Subcutaneous adipose tissue (tissue), 4 donors: ENCODE data around the gene ANXA9. TPM values are rescaled to one million over a fixed set of nuclear protein-coding genes. Genes with fewer than 3 reads are reported as not detected.

Source experiments
- CTCF ChIP-seq: fragments of 450-650 bp; IDR thresholded peaks from one replicate; pipeline ENCODE4 v1.5.1; 2016; ENCODE audit warnings: low read depth, mild to moderate bottlenecking, control low read depth, antibody characterized with exemption, moderate library complexity
- total RNA-seq, 4 donors: library from RNA; depleted of rRNA; stranded (reverse); fragments of >200 nt; gene quantifications; one replicate each; pipeline ENCODE4 v1.1.0, GENCODE V29; 2016

The ANXA9 gene
- total RNA-seq, 4 donors from 2014 or later, result 0.68 to 1.3 TPM; not detected in 2

- TF ChIP-seq CTCF, result no peak
These were observed 24.4 kb downstream of the ANXA9 start, which contains the start of gene MINDY1 for GRCh38 chr1:151006327-151007052. Gene MINDY1, minus strand, starts transcription at chr1:151006902. Its CDS starts 4,285 bp downstream, at chr1:151002617.

- no peak for TF ChIP-seq CTCF
These were observed 25.8 kb downstream of the ANXA9 start for GRCh38 chr1:151007853-151008243.

- no peak for TF ChIP-seq CTCF
These were observed 26.4 kb downstream of the ANXA9 start, which contains the start of gene PRUNE1 for GRCh38 chr1:151008244-151009205. Gene PRUNE1, plus strand, starts transcription at chr1:151008449. Its CDS starts 184 bp downstream, at chr1:151008633.

- TF ChIP-seq CTCF, result no peak
These were observed 27.1 kb downstream of the ANXA9 start for GRCh38 chr1:151009206-151009587.

GRCh38 chr1:151009674-151010345, 27.7 kb downstream of the ANXA9 start:
- TF ChIP-seq CTCF, result no peak

- no peak for TF ChIP-seq CTCF
These were observed 28.2 kb downstream of the ANXA9 start for GRCh38 chr1:151010346-151010726.
